Ovary (tissue), 9 donors: ENCODE measurements around the gene DNAH11. TPM values are rescaled to one million over a fixed set of nuclear protein-coding genes. Genes with fewer than 3 reads are reported as not detected.
"Not testable (repeated sequence)": the region's sequence is repeated elsewhere in the genome, so short reads cannot be mapped to it uniquely, and the experiment has no call there.

Experiments
- DNase-seq, 5 donors: peaks; one replicate each; pipeline ENCODE4 v3.0.0-alpha.2; 2019 to 2020
- H3K27ac ChIP-seq, 2 donors: fragments of 200-600 bp; one replicate each; pipeline versions ENCODE4 v1.5.1 to v1.8.0; 2019 to 2022
- H3K27me3 ChIP-seq: fragments of 200-600 bp; one replicate; pipeline ENCODE4 v1.8.0; 2022
- H3K36me3 ChIP-seq: fragments of 200-600 bp; sonication (generic); one replicate; pipeline ENCODE4 v1.5.1; 2019
- H3K4me1 ChIP-seq: one replicate; pipeline ENCODE4 v1.8.1; 2013; ENCODE audit warnings: mild to moderate bottlenecking, moderate library complexity; ENCODE audit not compliant: insufficient read depth
- H3K4me3 ChIP-seq: fragments of 200-600 bp; sonication (generic); one replicate; pipeline ENCODE4 v1.5.1; 2017
- H3K9me3 ChIP-seq, 2 donors: fragments of 200-600 bp in 1 of 2; sonication (generic) in 1 of 2; one replicate each; pipeline versions ENCODE4 v1.5.1 to v1.8.1; 2013 to 2019; ENCODE audit warnings: mild to moderate bottlenecking in 1 of 2, moderate library complexity in 1 of 2
- EP300 ChIP-seq: sonication (generic); formaldehyde crosslinking; IDR thresholded peaks from one replicate; pipeline ENCODE4 v1.6.1; 2017; ENCODE audit warnings: antibody characterized with exemption
- POLR2A ChIP-seq: fragments of 450-650 bp; IDR thresholded peaks from one replicate; pipeline ENCODE4 v1.6.1; 2017; ENCODE audit warnings: antibody characterized with exemption, mild to moderate bottlenecking, moderate library complexity
- WGBS, 3 donors: extraction: QIAGEN DNeasy Blood & Tissue Kit in 1 of 3; methylation state at CpG; one replicate each; pipeline versions ENCODE4 v1.1.5 to v1.1.7; 2013 to 2017; 5-methylcytosine and 5-hydroxymethylcytosine counted together
- intact Hi-C, 4 donors: fragments of 100-400 bp; cut with DNase I; formaldehyde crosslinking; loops; one replicate each; pipeline versions ENCODE4 v1.11.0 to v1.15.1; 2022 to 2023
- polyA plus RNA-seq, 2 donors: library from polyadenylated mRNA; stranded (reverse); fragments of 200-250 nt in 1 of 2; fragments of 350-450 nt in 1 of 2; fragmentation: Illumina TruSeq in 1 of 2; extraction: RNeasy Lipid Tissue Mini Kit (QIAGEN cat#74804) in 1 of 2; gene quantifications; one replicate each; pipeline ENCODE4 v1.2.3, GENCODE V29; 2013 to 2014
- total RNA-seq, 7 donors: library from RNA; depleted of rRNA in 2 of 7; stranded (reverse); fragments of >200 nt in 2 of 7; fragmentation: NEBNext Ultra II Directional in 3 of 7; extraction: Animal tissue kit (Norgen Biotek cat#: 25700) in 3 of 7; gene quantifications; one replicate each; pipeline versions ENCODE4 v1.1.0 to v1.2.4, GENCODE V29; 2016 to 2023
- TF ChIP-seq, protein P1 (sequence below), 3 donors: fragments of 450-650 bp in 2 of 3; fragments of 200-600 bp in 1 of 3; IDR thresholded peaks; one replicate each; pipeline versions ENCODE4 v1.5.1 to v1.8.0; 2016 to 2022; ENCODE audit warnings: antibody characterized with exemption in 3 of 3, mild to moderate bottlenecking in 1 of 3
- donor health status: DM: no; HTN: no; CAD: no; lungs with moderate emphysema.
- donor health status: DM: no; HTN: no; CAD: no.
- donor health status: Bipolar disorder and iron deficiency.
- donor health status: DM: yes; HTN: yes; CAD: no.
- donor health status: DM: no; HTN: no; CAD: no.
- donor health status: DM: yes; HTN: yes; CAD: no.

DNAH11 gene
- total and polyA plus RNA-seq, 9 donors = 0.05 to 44.3 (median 2.6) TPM

DNA sequence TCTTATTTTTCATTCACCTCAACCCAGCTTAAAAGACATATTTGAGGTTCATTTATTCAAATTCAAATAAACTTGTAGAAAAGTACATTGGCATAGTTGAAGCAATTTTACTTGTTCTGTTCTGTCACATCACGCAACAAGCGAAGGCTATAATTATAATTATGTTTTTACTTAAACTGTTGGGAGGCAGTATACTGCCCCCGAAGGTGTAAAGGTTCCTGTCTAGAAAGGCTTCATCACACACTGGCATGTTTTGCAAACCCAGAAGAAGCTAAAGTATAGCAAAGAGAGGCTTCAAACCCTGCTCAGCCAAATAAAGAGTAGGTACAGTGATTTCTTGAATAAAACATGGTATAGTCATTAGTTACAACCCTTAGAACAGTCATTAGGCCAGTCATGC is 340.2 kb downstream of the DNAH11 start:
- no peak overlapping the region for H3K27ac ChIP-seq
- TF ChIP-seq POLR2A (no peak), EP300 (no peak)
- TF ChIP-seq, protein P1, sequence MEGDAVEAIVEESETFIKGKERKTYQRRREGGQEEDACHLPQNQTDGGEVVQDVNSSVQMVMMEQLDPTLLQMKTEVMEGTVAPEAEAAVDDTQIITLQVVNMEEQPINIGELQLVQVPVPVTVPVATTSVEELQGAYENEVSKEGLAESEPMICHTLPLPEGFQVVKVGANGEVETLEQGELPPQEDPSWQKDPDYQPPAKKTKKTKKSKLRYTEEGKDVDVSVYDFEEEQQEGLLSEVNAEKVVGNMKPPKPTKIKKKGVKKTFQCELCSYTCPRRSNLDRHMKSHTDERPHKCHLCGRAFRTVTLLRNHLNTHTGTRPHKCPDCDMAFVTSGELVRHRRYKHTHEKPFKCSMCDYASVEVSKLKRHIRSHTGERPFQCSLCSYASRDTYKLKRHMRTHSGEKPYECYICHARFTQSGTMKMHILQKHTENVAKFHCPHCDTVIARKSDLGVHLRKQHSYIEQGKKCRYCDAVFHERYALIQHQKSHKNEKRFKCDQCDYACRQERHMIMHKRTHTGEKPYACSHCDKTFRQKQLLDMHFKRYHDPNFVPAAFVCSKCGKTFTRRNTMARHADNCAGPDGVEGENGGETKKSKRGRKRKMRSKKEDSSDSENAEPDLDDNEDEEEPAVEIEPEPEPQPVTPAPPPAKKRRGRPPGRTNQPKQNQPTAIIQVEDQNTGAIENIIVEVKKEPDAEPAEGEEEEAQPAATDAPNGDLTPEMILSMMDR (IDR thresholded peaks at IDR 0.05) = no peak
- DNase-seq = no peak
- H3K36me3 ChIP-seq = no peaks in the 10 kb centered on the region
- intact Hi-C loops = no loop called here
- no peak overlapping the region for H3K4me3 ChIP-seq
- 92 to 93% (median 92%) methylated on average over 3 of the region's 3 CpGs for WGBS, 3 donors
- no peaks in the 10 kb centered on the region for H3K9me3 ChIP-seq
- H3K27me3 ChIP-seq = no peaks in the 10 kb centered on the region
- H3K4me1 ChIP-seq = no peaks in the 10 kb centered on the region

DNA sequence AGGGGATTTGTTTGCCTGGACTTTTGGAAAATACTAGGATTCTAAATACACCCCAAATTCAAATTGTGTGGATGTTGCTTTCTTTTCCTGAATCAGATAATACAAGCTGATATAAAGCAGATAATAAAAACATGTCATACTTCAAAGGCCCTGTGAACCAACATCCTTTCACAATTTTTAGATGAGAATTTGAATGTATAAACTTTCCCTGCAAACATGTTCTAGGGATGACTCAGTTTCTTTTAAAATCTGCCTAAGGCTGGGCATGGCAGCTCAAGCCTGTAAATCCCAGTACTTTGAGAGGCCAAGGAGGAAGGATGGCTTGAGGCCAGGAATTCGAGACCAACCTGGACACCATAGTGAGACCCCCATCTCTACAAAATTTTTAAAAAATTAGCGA is 340.7 kb downstream of the DNAH11 start:
- H3K4me1 ChIP-seq, H3K36me3 ChIP-seq, H3K27me3 ChIP-seq, intact Hi-C loops, DNase-seq, H3K4me3 ChIP-seq, H3K9me3 ChIP-seq, H3K27ac ChIP-seq: not testable (repeated sequence)
- 89 to 94% (median 92%) methylated on average over 2 of the region's 2 CpGs for WGBS, 3 donors

DNA sequence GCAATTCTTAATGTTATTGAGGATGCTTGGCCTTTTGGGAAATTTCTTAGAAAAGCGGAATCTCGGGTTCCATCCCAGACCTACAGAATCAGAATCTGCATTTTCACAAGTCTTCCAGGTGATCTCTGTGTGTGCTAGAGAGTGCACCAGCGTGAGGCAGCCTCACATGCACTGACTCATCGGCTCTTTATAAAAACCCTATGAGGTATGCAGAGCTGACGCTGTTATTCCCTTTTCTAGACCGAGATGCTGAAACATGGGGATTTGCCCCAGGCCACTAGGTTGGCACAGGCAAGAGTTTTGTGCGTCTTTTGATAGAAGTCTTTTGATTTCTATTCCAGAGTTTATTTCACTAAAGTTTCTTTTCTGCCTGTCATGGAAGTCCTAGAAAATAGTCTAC is 341.7 kb downstream of the DNAH11 start:
- no peaks in the 10 kb centered on the region for H3K27me3 ChIP-seq
- 93 to 96% (median 95%) methylated on average over 7 of the region's 7 CpGs for WGBS, 3 donors
- no peaks in the 10 kb centered on the region for H3K9me3 ChIP-seq
- intact Hi-C loops = no loop called here
- DNase-seq = no peak
- no peak overlapping the region for H3K4me3 ChIP-seq
- no peak for TF ChIP-seq POLR2A
- TF ChIP-seq EP300 = no peak
- TF ChIP-seq, protein P1 (IDR thresholded peaks at IDR 0.05) = no peak
- no peak overlapping the region for H3K27ac ChIP-seq
- H3K4me1 ChIP-seq = no peaks in the 10 kb centered on the region
- H3K36me3 ChIP-seq = no peaks in the 10 kb centered on the region

DNA sequence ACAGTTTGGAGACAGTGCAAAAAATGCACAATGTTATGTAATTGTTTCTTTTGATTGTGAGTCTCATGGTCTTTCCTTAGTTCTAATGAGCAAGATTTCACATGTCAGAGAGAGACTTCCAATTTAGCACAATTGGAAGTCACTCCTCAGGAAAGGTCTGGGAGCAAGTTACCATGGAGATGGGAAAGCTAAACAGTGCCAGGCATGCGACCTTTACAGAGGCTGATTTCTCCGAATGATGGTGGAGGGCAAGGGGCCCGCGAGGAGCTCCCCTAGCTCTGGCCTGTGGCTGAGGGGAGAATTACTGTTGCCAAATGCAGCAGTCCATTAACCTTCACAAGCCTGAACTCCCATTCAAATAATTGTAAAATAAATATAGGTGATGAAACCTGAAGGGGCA is 343.6 kb downstream of the DNAH11 start:
- 18 to 22% (median 21%) methylated on average over 4 of the region's 4 CpGs for WGBS, 3 donors
- Histone ChIP-seq H3K9me3 (no peaks in the 10 kb centered on the region), H3K4me3 (no peak overlapping the region), H3K27me3 (no peaks in the 10 kb centered on the region), H3K27ac (no peak overlapping the region), H3K36me3 (no peaks in the 10 kb centered on the region), H3K4me1 (no peaks in the 10 kb centered on the region)
- intact Hi-C loops = no loop called here
- TF ChIP-seq POLR2A (no peak), EP300 (no peak)
- TF ChIP-seq, protein P1 (IDR thresholded peaks at IDR 0.05) = no peak
- DNase-seq = no peak

DNA sequence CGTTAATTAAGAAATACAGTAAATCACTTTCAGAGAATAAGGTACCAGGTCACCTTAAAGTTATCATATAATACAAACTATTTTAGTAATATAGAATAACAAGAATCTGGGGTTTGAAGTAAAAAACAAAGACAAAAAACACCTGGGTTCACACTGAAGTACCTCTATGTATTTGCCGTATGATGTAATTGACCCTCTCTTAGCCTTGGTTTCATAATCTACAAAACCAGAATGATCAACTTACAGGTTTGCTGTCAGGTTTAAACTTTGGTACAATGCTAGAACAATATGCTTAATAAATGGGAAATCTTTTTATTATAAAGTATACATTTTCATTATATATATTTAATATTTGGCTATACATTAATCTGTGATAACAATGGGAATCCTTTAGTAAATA is 344.5 kb downstream of the DNAH11 start:
- no peaks in the 10 kb centered on the region for H3K27me3 ChIP-seq
- WGBS, 3 donors = 42 to 52% (median 45%) methylated on average over 2 of the region's 2 CpGs
- H3K4me3 ChIP-seq = no peak overlapping the region
- no peaks in the 10 kb centered on the region for H3K4me1 ChIP-seq
- TF ChIP-seq, protein P1 (IDR thresholded peaks at IDR 0.05) = no peak
- TF ChIP-seq POLR2A = no peak
- no peak for TF ChIP-seq EP300
- no peaks in the 10 kb centered on the region for H3K36me3 ChIP-seq
- intact Hi-C loops = no loop called here
- H3K9me3 ChIP-seq = no peaks in the 10 kb centered on the region
- no peak for DNase-seq
- no peak overlapping the region for H3K27ac ChIP-seq
